SU-DHL-6 (cell line): ENCODE measurements around the gene TAGLN2.

Experiments used
- H2AFZ ChIP-seq: fragments of 200-600 bp; sonication (generic); 2 replicates; pipeline ENCODE4 v1.6.1; 2014; ENCODE audit warnings: low read depth, mild to moderate bottlenecking, moderate library complexity, mixed read lengths, antibody characterized with exemption, low read length; ENCODE audit not compliant: severe bottlenecking
- H3F3A ChIP-seq: fragments of 200-600 bp; shearing (Covaris generic); 2 replicates; pipeline ENCODE4 v1.6.0; 2016; ENCODE audit warnings: antibody characterized with exemption, mild to moderate bottlenecking; ENCODE audit not compliant: insufficient read depth
- H3K27ac ChIP-seq: fragments of 200-600 bp; sonication (generic); 2 replicates; pipeline ENCODE4 v1.5.1; 2016; ENCODE audit warnings: low read depth, mild to moderate bottlenecking, low read length, moderate library complexity, mixed read lengths
- H3K27me3 ChIP-seq: fragments of 200-600 bp; sonication (generic), shearing (Covaris generic); 2 replicates; pipeline ENCODE4 v1.6.0; 2014; ENCODE audit warnings: mild to moderate bottlenecking, low read length
- H3K36me3 ChIP-seq: fragments of 200-600 bp; sonication (generic); 2 replicates; pipeline ENCODE4 v1.6.1; 2014; ENCODE audit warnings: mild to moderate bottlenecking, low read length, mixed read lengths
- H3K4me2 ChIP-seq: fragments of 300-600, 200-600 bp; shearing (Covaris generic), sonication (generic); 2 replicates; pipeline ENCODE4 v1.6.0; 2014; ENCODE audit warnings: low read length, low read depth, mild to moderate bottlenecking; ENCODE audit not compliant: poor library complexity, severe bottlenecking
- H3K4me3 ChIP-seq: fragments of 200-600 bp; sonication (generic); 2 replicates; pipeline ENCODE4 v1.5.1; 2014; ENCODE audit warnings: antibody characterized with exemption, low read length, mild to moderate bottlenecking, mixed read lengths; ENCODE audit not compliant: insufficient read depth, poor library complexity, severe bottlenecking
- H3K79me2 ChIP-seq: fragments of 200-600 bp; sonication (generic); 2 replicates; pipeline ENCODE4 v1.6.1; 2014; ENCODE audit warnings: mild to moderate bottlenecking, low read length, moderate library complexity; ENCODE audit not compliant: insufficient read depth
- H3K9ac ChIP-seq: fragments of 200-600 bp; sonication (generic); 2 replicates; pipeline ENCODE4 v1.7.0; 2014; ENCODE audit warnings: mild to moderate bottlenecking, low read length
- H3K9me2 ChIP-seq: fragments of 200-600 bp; sonication (generic); replicated peaks from 2 replicates; pipeline ENCODE4 v1.6.1; 2014; ENCODE audit warnings: low read length; ENCODE audit not compliant: insufficient read depth
- H3K9me3 ChIP-seq: fragments of 200-600 bp; sonication (generic); 2 replicates; pipeline ENCODE4 v1.6.1; 2014; ENCODE audit warnings: low read length, mixed read lengths; ENCODE audit not compliant: insufficient read depth
- H4K20me1 ChIP-seq: fragments of 200-600 bp; sonication (generic); 2 replicates; pipeline ENCODE4 v1.6.1; 2014; ENCODE audit warnings: low read depth, mild to moderate bottlenecking, antibody characterized with exemption, low read length, moderate library complexity, mixed read lengths
- EZH2phosphoT487 ChIP-seq: fragments of 200-600 bp; sonication (generic), shearing (Covaris generic); conservative IDR thresholded peaks from 2 replicates; pipeline ENCODE4 v1.6.1; 2018; ENCODE audit warnings: mild to moderate bottlenecking, antibody characterized with exemption, low read length, moderate library complexity, mixed read lengths
- TF ChIP-seq, protein P1 (sequence below): fragments of 200-600 bp; sonication (generic); IDR thresholded peaks from one replicate; pipeline ENCODE4 v1.5.1; 2017; ENCODE audit warnings: antibody characterized with exemption, mild to moderate bottlenecking, low read length, moderate library complexity; ENCODE audit not compliant: insufficient read depth, poor library complexity, severe bottlenecking

The TAGLN2 gene

GRCh38 chr1:159944623-159945455 lies 19.5 kb upstream of the TAGLN2 start:
- Histone ChIP-seq H3K9me3 (no peaks in the 10 kb centered on the region), H3K79me2 (no peaks in the 10 kb centered on the region), H3K9ac (no peak overlapping the region), H3K4me2 (no peak overlapping the region), H2AFZ (no peak overlapping the region), H4K20me1 (no peaks in the 10 kb centered on the region), H3K4me3 (no peak overlapping the region), H3K27ac (no peak overlapping the region), H3K9me2 (no peaks in the 10 kb centered on the region), H3F3A (no peaks in the 10 kb centered on the region), H3K36me3 (no peaks in the 10 kb centered on the region), H3K27me3 (no peaks in the 10 kb centered on the region)
- TF ChIP-seq, protein P1, sequence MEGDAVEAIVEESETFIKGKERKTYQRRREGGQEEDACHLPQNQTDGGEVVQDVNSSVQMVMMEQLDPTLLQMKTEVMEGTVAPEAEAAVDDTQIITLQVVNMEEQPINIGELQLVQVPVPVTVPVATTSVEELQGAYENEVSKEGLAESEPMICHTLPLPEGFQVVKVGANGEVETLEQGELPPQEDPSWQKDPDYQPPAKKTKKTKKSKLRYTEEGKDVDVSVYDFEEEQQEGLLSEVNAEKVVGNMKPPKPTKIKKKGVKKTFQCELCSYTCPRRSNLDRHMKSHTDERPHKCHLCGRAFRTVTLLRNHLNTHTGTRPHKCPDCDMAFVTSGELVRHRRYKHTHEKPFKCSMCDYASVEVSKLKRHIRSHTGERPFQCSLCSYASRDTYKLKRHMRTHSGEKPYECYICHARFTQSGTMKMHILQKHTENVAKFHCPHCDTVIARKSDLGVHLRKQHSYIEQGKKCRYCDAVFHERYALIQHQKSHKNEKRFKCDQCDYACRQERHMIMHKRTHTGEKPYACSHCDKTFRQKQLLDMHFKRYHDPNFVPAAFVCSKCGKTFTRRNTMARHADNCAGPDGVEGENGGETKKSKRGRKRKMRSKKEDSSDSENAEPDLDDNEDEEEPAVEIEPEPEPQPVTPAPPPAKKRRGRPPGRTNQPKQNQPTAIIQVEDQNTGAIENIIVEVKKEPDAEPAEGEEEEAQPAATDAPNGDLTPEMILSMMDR: no peak
- TF ChIP-seq EZH2phosphoT487: no peak

DNA sequence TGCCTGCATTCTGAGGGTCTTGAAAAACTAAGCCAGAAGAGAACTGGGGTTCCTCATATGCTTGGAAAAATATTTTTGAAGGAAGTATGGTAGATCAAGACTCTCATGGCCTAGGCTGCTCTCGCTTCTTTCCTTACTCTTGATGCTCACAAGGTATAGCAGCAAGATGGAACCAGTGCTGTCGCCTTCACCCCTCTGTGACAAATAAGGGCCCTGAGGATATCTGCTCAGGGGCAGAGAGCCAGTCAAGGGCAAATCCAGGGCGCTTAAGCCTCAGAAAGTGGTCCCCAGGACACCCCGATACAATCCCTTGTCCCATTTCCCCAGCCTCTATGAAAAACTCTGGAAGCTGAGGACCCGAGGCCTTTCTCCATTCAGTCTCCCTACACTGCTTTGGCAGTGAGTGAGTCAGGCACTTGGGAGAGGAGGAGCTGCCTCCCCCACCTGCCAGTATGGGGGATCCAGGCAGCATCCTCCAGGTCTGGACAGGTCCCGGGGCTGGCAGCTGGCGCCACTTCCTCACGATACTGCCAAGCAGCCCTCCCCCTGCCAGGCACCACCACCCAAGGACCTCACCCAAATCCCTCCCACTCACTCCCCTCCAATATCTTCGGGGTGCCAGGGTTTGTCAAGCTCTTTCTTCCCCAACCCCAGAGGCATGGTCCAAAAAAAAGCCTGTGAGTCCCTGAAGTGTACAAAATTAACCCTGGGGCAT lies 18.8 kb upstream of the TAGLN2 start:
- Histone ChIP-seq H3K27ac (no peak overlapping the region), H3K9ac (no peak overlapping the region), H3F3A (no peaks in the 10 kb centered on the region), H3K4me3 (no peak overlapping the region), H3K4me2 (no peak overlapping the region), H3K79me2 (no peaks in the 10 kb centered on the region), H3K9me2 (no peaks in the 10 kb centered on the region), H3K9me3 (no peaks in the 10 kb centered on the region), H3K27me3 (no peaks in the 10 kb centered on the region), H3K36me3 (no peaks in the 10 kb centered on the region), H2AFZ (no peak overlapping the region), H4K20me1 (no peaks in the 10 kb centered on the region)
- TF ChIP-seq, protein P1: no peak
- TF ChIP-seq EZH2phosphoT487: no peak

DNA sequence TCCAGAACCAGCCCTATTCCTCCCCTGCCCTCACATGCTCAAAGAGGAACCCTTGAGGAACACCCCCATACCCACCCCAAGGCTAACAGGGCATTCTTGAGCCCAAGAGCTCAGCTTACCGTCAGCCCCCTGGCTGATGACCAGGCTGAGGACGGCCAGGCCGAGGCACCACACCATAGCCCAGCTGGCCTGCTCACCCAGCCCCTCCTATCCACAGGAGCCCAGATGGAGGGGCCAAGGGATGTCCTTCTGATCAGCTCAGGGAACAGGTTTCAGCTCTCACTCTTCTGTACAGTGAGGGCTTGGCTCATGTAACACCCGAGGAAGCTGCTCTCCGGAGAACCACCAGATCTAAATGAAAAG lies 18.0 kb upstream of the TAGLN2 start:
- Histone ChIP-seq H3K9ac (no peak overlapping the region), H3F3A (no peaks in the 10 kb centered on the region), H3K4me2 (no peak overlapping the region), H3K27ac (no peak overlapping the region), H3K36me3 (no peaks in the 10 kb centered on the region), H3K4me3 (no peak overlapping the region), H3K79me2 (no peaks in the 10 kb centered on the region), H3K9me3 (no peaks in the 10 kb centered on the region), H2AFZ (no peak overlapping the region), H3K9me2 (no peaks in the 10 kb centered on the region), H3K27me3 (no peaks in the 10 kb centered on the region), H4K20me1 (no peaks in the 10 kb centered on the region)
- TF ChIP-seq, protein P1: no peak
- no peak for TF ChIP-seq EZH2phosphoT487
